ENCODE data around the gene FNDC7.

DNA sequence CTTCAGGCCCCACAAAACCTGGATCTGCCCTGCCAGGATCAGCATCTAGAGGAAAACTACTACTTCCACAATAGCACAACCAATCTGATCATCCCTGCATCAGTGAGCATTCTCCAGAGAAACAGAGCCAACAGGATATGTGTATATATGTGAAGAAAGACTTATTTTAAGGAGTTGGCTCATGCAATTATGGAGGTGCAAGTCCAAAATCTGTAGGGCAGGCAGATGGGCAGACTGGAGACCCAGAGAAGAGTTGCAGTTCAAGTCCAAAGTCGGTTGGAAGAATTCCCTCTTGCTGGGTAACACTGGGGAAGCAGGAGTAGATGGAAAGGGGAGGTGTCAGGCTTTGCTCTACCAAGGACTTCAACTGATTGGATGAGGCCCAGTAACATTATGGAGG, 46.9 kb upstream of the FNDC7 start:
- TF ChIP-seq, protein P1, sequence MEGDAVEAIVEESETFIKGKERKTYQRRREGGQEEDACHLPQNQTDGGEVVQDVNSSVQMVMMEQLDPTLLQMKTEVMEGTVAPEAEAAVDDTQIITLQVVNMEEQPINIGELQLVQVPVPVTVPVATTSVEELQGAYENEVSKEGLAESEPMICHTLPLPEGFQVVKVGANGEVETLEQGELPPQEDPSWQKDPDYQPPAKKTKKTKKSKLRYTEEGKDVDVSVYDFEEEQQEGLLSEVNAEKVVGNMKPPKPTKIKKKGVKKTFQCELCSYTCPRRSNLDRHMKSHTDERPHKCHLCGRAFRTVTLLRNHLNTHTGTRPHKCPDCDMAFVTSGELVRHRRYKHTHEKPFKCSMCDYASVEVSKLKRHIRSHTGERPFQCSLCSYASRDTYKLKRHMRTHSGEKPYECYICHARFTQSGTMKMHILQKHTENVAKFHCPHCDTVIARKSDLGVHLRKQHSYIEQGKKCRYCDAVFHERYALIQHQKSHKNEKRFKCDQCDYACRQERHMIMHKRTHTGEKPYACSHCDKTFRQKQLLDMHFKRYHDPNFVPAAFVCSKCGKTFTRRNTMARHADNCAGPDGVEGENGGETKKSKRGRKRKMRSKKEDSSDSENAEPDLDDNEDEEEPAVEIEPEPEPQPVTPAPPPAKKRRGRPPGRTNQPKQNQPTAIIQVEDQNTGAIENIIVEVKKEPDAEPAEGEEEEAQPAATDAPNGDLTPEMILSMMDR (IDR thresholded peaks at IDR 0.05): no peak
- TF ChIP-seq POLR2A (IDR thresholded peaks at IDR 0.05): no peak
